B cell (primary cell): ENCODE results near the gene PREX1. TPM values are rescaled to one million over a fixed set of nuclear protein-coding genes. Genes with fewer than 3 reads are reported as not detected.
A peak's percentile ranks its signal among the peaks of the same experiment; 100 is the strongest.

ENCODE experiments used
- ATAC-seq: fragments of 200-7000 bp; cut with Tn5 transposase; one replicate; pipeline ENCODE4 v1.10.0; 2021; ENCODE audit warnings: low read depth, mild to moderate bottlenecking, moderate number of reproducible peaks, moderate library complexity
- CTCF ChIA-PET: fragments of 350-600 bp; sonication (Branson Sonifier 250); formaldehyde crosslinking; loops from one replicate; lab custom pipeline; 2021; ENCODE audit warnings: antibody characterized with exemption, inconsistent platforms; lab: Charles Lee
- POLR2A ChIA-PET: fragments of 350-600 bp; sonication (Branson Sonifier 250); formaldehyde crosslinking; loops from one replicate; lab custom pipeline; 2021; ENCODE audit warnings: antibody characterized with exemption; lab: Charles Lee
- DNase-seq: peaks from one replicate; pipeline ENCODE4 v3.0.0; 2013
- H2AFZ ChIP-seq: 2 replicates; pipeline ENCODE4 v1.6.1; 2012; ENCODE audit warnings: mild to moderate bottlenecking, low read depth, low read length; ENCODE audit not compliant: insufficient read depth, poor library complexity, severe bottlenecking
- H3K27ac ChIP-seq, 2 donors: 1 replicate in 1 of 2; 2 replicates in 1 of 2; pipeline ENCODE4 v1.5.1; 2012 to 2013; ENCODE audit warnings: low read length in 2 of 2, mild to moderate bottlenecking in 2 of 2, moderate library complexity in 1 of 2
- H3K27me3 ChIP-seq, 4 experiments: fragments of 200-600 bp in 1 of 4; sonication (generic) in 1 of 4; replicated peaks in 1 of 4; 1 replicate in 2 of 4; 2 replicates in 2 of 4; pipeline versions ENCODE4 v1.6.1 to v1.7.0; 2013 to 2016; ENCODE audit warnings: low read length in 3 of 4, mild to moderate bottlenecking in 2 of 4, mixed read lengths in 1 of 4, moderate library complexity in 1 of 4; ENCODE audit not compliant: insufficient read depth in 4 of 4, control insufficient read depth in 3 of 4; ENCODE audit errors: control extremely low read depth in 1 of 4
- H3K36me3 ChIP-seq, 2 experiments: replicated peaks in 1 of 2; 1 replicate in 1 of 2; 2 replicates in 1 of 2; pipeline versions ENCODE4 v1.6.1 to v1.7.1; 2013; ENCODE audit warnings: low read length in 1 of 2; ENCODE audit not compliant: insufficient read depth in 2 of 2, control insufficient read depth in 1 of 2; ENCODE audit errors: control extremely low read depth in 1 of 2, extremely low read depth in 1 of 2
- H3K4me1 ChIP-seq, 2 donors: fragments of 200-600 bp in 1 of 2; sonication (generic) in 1 of 2; 1 replicate in 1 of 2; 2 replicates in 1 of 2; pipeline versions ENCODE4 v1.5.1 to v1.6.1; 2013 to 2017; ENCODE audit warnings: low read length in 2 of 2; ENCODE audit not compliant: control insufficient read depth in 2 of 2, insufficient read depth in 2 of 2
- H3K4me2 ChIP-seq: replicated peaks from 2 replicates; pipeline ENCODE3; 2012; ENCODE audit warnings: mild to moderate bottlenecking, low read depth, low read length; ENCODE audit not compliant: poor library complexity, severe bottlenecking
- H3K4me3 ChIP-seq, 5 experiments: fragments of 200-600 bp in 1 of 5; sonication (generic) in 1 of 5; 1 replicate in 3 of 5; 2 replicates in 2 of 5; pipeline versions ENCODE4 v1.5.1 to v1.7.0; 2011 to 2016; ENCODE audit warnings: low read length in 4 of 5, mild to moderate bottlenecking in 4 of 5, low read depth in 2 of 5, control low read depth in 1 of 5, moderate library complexity in 1 of 5; ENCODE audit not compliant: insufficient read depth in 1 of 5; ENCODE audit errors: control extremely low read depth in 1 of 5, extremely low read depth in 1 of 5
- H3K79me2 ChIP-seq: fragments of 200-600 bp; sonication (generic); one replicate; pipeline ENCODE4 v1.6.0; 2016; ENCODE audit warnings: low read length; ENCODE audit not compliant: control insufficient read depth, insufficient read depth
- H3K9ac ChIP-seq: fragments of 200-600 bp; sonication (generic); 2 replicates; pipeline ENCODE4 v1.6.1; 2017; ENCODE audit warnings: mild to moderate bottlenecking, low read length, moderate library complexity
- H3K9me3 ChIP-seq, 3 donors: one replicate each; pipeline versions ENCODE4 v1.6.1 to v1.7.1; 2013; ENCODE audit warnings: low read length in 2 of 3; ENCODE audit not compliant: control insufficient read depth in 2 of 3, insufficient read depth in 1 of 3; ENCODE audit errors: control extremely low read depth in 1 of 3
- H4K20me1 ChIP-seq: 2 replicates; pipeline ENCODE4 v1.6.0; 2012; ENCODE audit warnings: mild to moderate bottlenecking, low read length; ENCODE audit not compliant: insufficient read depth, control insufficient read depth, poor library complexity, severe bottlenecking
- H3K27ac Mint-ChIP-seq: one replicate; pipeline ENCODE4 v1.8.0; 2021; ENCODE audit warnings: mixed read lengths
- H3K27me3 Mint-ChIP-seq: one replicate; pipeline ENCODE4 v1.8.0; 2021; ENCODE audit warnings: mixed read lengths
- H3K4me1 Mint-ChIP-seq: one replicate; pipeline ENCODE4 v1.8.0; 2021; ENCODE audit warnings: mixed read lengths
- H3K4me3 Mint-ChIP-seq: one replicate; pipeline ENCODE4 v1.8.0; 2021; ENCODE audit warnings: mixed read lengths
- H3K9me3 Mint-ChIP-seq: one replicate; pipeline ENCODE4 v1.8.0; 2022; ENCODE audit warnings: mixed read lengths; ENCODE audit not compliant: insufficient read depth
- CTCF ChIP-seq: fragments of 200-600 bp; IDR thresholded peaks from one replicate; pipeline ENCODE4 v1.8.0; 2022; ENCODE audit warnings: antibody characterized with exemption, mild to moderate bottlenecking
- EZH2 ChIP-seq: IDR thresholded peaks from 2 replicates; pipeline ENCODE4 v1.6.1; 2012; ENCODE audit warnings: borderline replicate concordance, low read depth, mild to moderate bottlenecking, moderate library complexity, low read length; ENCODE audit not compliant: insufficient read depth, poor library complexity, severe bottlenecking
- WGBS: methylation state at CpG from one replicate; pipeline ENCODE4 v1.1.5; 2013; ENCODE audit warnings: missing lambda C conversion rate; ENCODE audit not compliant: insufficient coverage; 5-methylcytosine and 5-hydroxymethylcytosine counted together
- intact Hi-C: fragments of 100-400 bp; cut with micrococcal nuclease; formaldehyde crosslinking; loops from one replicate; pipeline ENCODE4 v1.10.0; 2022
- polyA plus RNA-seq: library from polyadenylated mRNA; depleted of rRNA; stranded (reverse); fragments of >200 nt; gene quantifications from 2 replicates; pipeline ENCODE4 v1.2.3, GENCODE V29; 2012
- total RNA-seq, 2 donors: library from RNA; stranded (reverse); fragments of 120-200 nt in 1 of 2; gene quantifications; 1 replicate in 1 of 2; 2 replicates in 1 of 2; pipeline versions ENCODE4 v1.2.3 to v1.2.4, GENCODE V29; 2013 to 2022

PREX1 gene
- total and polyA plus RNA-seq, 2 donors (not counting 1 experiment from before 2014, with no cell fraction given), result 79.1 to 99.4 TPM

- H3K4me3 ChIP-seq, result no peak overlapping the region
- no peak for TF ChIP-seq EZH2
- TF ChIP-seq CTCF, result no peak
- no peaks in the 10 kb centered on the region for H3K27me3 ChIP-seq
- DNase-seq (no peak), ATAC-seq (peak; percentile 32)
- H3K36me3 ChIP-seq, result peaks cover 0 to 57% of the 10 kb centered on the region in 2 experiments
- intact Hi-C loops, result loop anchor here (2.0 kb wide), 1 partner anchor 16 kb away; no protein-coding TSS in a partner anchor
- Mint-ChIP-seq H3K4me1 (peaks cover 57% of the 10 kb centered on the region), H3K9me3 (no peaks in the 10 kb centered on the region), H3K27me3 (no peaks in the 10 kb centered on the region), H3K4me3 (peak overlapping the region; percentile 36), H3K27ac (peak overlapping the region; percentile 74)
- CTCF ChIA-PET, result interaction anchor here (0.8 to 1.8 kb wide), 10 partner anchors 10 to 165 kb away, joined by 3 to 7 read pairs (median 4); no protein-coding TSS in a partner anchor
- H3K4me1 ChIP-seq, result peaks cover 45 to 63% of the 10 kb centered on the region in 2 donors
- peak overlapping the region; percentile 27 for H3K4me2 ChIP-seq
- no peaks in the 10 kb centered on the region for H3K9me3 ChIP-seq
- H4K20me1 ChIP-seq, result peaks cover 86% of the 10 kb centered on the region
- no peak overlapping the region for H3K27ac ChIP-seq
- POLR2A ChIA-PET, result interaction anchor here (0.6 to 1.1 kb wide), 2 partner anchors 11 to 21 kb away, joined by 3 read pairs; no protein-coding TSS in a partner anchor
- no peak overlapping the region for H3K9ac ChIP-seq
- H3K79me2 ChIP-seq, result peaks cover 91% of the 10 kb centered on the region
- 21% methylated on average over 10 of the region's 11 CpGs for WGBS
- H2AFZ ChIP-seq, result no peak overlapping the region
These were observed 89.1 kb downstream of the PREX1 start for GRCh38 chr20:48738399-48739304.

DNA sequence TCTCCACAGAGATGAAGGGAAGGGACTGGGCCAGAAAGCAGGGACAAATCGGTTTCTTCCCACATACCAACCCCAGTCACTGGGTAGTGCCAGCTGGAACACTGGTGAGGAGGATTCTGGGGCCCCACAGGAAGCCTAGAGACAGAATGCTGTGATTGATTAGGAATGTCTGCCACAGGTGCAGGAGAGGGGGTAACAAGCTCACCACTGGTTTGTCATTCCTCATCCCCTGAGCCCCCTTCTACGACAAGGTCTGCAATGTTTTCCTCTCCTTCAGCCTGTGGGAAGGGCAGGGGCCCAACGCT lies 89.8 kb downstream of the PREX1 start:
- Histone ChIP-seq H2AFZ (no peak overlapping the region), H3K9me3 (no peaks in the 10 kb centered on the region), H3K4me2 (no peak overlapping the region), H3K27ac (no peak overlapping the region), H4K20me1 (peaks cover 85% of the 10 kb centered on the region), H3K36me3 (peaks cover 0 to 57% of the 10 kb centered on the region in 2 experiments), H3K4me1 (peaks cover 45 to 63% of the 10 kb centered on the region in 2 donors), H3K4me3 (no peak overlapping the region), H3K27me3 (no peaks in the 10 kb centered on the region), H3K79me2 (peaks cover 91% of the 10 kb centered on the region), H3K9ac (no peak overlapping the region)
- TF ChIP-seq EZH2 (no peak), CTCF (no peak)
- H3K4me1 Mint-ChIP-seq, result peaks cover 54% of the 10 kb centered on the region
- POLR2A ChIA-PET, result interaction anchor here (1.1 kb wide), 1 partner anchor 10 kb away, joined by 3 read pairs; no protein-coding TSS in a partner anchor
- ATAC-seq, result no peak
- peak overlapping the region; percentile 67 for H3K27ac Mint-ChIP-seq
- DNase-seq, result no peak
- no CpG with 5 or more reads among the region's 3 CpGs for WGBS
- no peak overlapping the region for H3K4me3 Mint-ChIP-seq
- intact Hi-C loops, result loop anchor here (2.0 kb wide), 1 partner anchor 15 kb away; no protein-coding TSS in a partner anchor
- CTCF ChIA-PET, result interaction anchor here (1.0 to 1.7 kb wide), 8 partner anchors 13 to 80 kb away, joined by 3 to 7 read pairs (median 4); no protein-coding TSS in a partner anchor
- no peaks in the 10 kb centered on the region for H3K27me3 Mint-ChIP-seq
- no peaks in the 10 kb centered on the region for H3K9me3 Mint-ChIP-seq
